Erythroblast (primary cell): Measurements from ENCODE around the gene EXOSC6.
"Not testable (repeated sequence)": the region's sequence is repeated elsewhere in the genome, so short reads cannot be mapped to it uniquely, and the experiment has no call there.

Source experiments
- GATA1 ChIP-seq: IDR thresholded peaks from 2 replicates; pipeline ENCODE4 v1.6.1; 2011; ENCODE audit warnings: low read depth, mild to moderate bottlenecking, control low read depth, low read length, moderate library complexity
- POLR2A ChIP-seq: IDR thresholded peaks from 2 replicates; pipeline ENCODE4 v1.6.1; 2011; ENCODE audit warnings: mild to moderate bottlenecking, low read length

GRCh38 chr16:70267922-70268321 lies 16.2 kb upstream of the EXOSC6 start:
- TF ChIP-seq POLR2A, GATA1: not testable (repeated sequence)
